T47D (cell line): Measurements from ENCODE around the gene RTBDN.

Experiments used
- DNase-seq, 2 experiments: peaks; one replicate each; pipeline versions ENCODE4 v3.0.0 to v3.0.0-alpha.2; 2011 to 2012; ENCODE audit warnings: low read depth in 1 of 2, low spot score in 1 of 2
- JUND ChIP-seq: IDR thresholded peaks from 2 replicates; pipeline ENCODE4 v1.6.1; 2012; ENCODE audit warnings: low read depth
- in situ Hi-C: cut with HindIII; loops from 2 replicates; pipeline ENCODE4 v1.10.0; 2016; ENCODE audit warnings: low sequenced_read_pairs, low pct_unique_long_range_greater_than_20kb

RTBDN gene

GRCh38 chr19:12784871-12785430, 49.4 kb downstream of the RTBDN start:
- no peak for TF ChIP-seq JUND
- in situ Hi-C loops, result no loop called here
- DNase-seq, result no peak

- no peak for DNase-seq
- no peak for TF ChIP-seq JUND
- in situ Hi-C loops, result no loop called here
Measured at GRCh38 chr19:12784394-12784870, 49.9 kb downstream of the RTBDN start.

- in situ Hi-C loops, result no loop called here
- peak in 1 of 2 experiments; percentile 82 for DNase-seq
- no peak for TF ChIP-seq JUND
Measured at GRCh38 chr19:12783849-12784393, 50.5 kb downstream of the RTBDN start.

GRCh38 chr19:12783291-12783848, 51.0 kb downstream of the RTBDN start:
- TF ChIP-seq JUND, result no peak
- DNase-seq, result no peak
- in situ Hi-C loops, result no loop called here

GRCh38 chr19:12782424-12783290, 51.7 kb downstream of the RTBDN start:
- peak in 1 of 2 experiments; percentile 86 for DNase-seq
- in situ Hi-C loops, result no loop called here
- TF ChIP-seq JUND, result no peak

- DNase-seq, result no peak
- in situ Hi-C loops, result no loop called here
- TF ChIP-seq JUND, result no peak
Measured at GRCh38 chr19:12782174-12782423, 52.3 kb downstream of the RTBDN start.

GRCh38 chr19:12779162-12779993, 55.0 kb downstream of the RTBDN start:
- DNase-seq, result peak in 1 of 2 experiments; percentile 30
- in situ Hi-C loops, result no loop called here
- TF ChIP-seq JUND, result no peak

GRCh38 chr19:12778905-12779161, 55.5 kb downstream of the RTBDN start:
- in situ Hi-C loops, result no loop called here
- TF ChIP-seq JUND, result no peak
- no peak for DNase-seq

- in situ Hi-C loops, result no loop called here
- DNase-seq, result peak in 1 of 2 experiments; percentile 72
- no peak for TF ChIP-seq JUND
Measured at GRCh38 chr19:12778017-12778904, 56.1 kb downstream of the RTBDN start.

GRCh38 chr19:12777217-12778016, 57.0 kb downstream of the RTBDN start:
- DNase-seq, result peak in 1 of 2 experiments; percentile 67
- in situ Hi-C loops, result no loop called here
- TF ChIP-seq JUND, result no peak
